ENCODE measurements around the gene TXLNG.

The TXLNG gene

DNA sequence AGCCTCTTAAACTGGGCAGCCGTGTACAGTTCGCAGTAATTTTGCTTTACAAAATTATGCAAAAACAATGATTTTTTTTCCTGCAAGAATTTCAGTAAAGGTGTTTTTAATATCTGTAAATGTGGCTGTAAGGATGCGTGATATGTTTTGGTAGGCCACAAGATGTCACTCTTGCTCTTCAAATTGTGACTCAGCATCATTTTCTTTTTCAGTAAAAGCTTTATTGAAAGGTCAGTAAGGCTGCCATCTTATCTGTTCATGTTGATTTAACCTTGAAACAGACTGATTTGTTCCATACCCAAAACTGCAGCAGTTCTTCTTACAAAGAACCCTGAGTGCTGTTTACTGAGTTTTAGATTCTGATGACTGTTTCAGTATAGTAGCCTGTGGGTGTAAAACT, 39.9 kb downstream of the TXLNG start:
- H3K4me3 ChIP-seq (ENCODE audit: low read depth, low read length), result no peak overlapping the region
- TF ChIP-seq, protein P1, sequence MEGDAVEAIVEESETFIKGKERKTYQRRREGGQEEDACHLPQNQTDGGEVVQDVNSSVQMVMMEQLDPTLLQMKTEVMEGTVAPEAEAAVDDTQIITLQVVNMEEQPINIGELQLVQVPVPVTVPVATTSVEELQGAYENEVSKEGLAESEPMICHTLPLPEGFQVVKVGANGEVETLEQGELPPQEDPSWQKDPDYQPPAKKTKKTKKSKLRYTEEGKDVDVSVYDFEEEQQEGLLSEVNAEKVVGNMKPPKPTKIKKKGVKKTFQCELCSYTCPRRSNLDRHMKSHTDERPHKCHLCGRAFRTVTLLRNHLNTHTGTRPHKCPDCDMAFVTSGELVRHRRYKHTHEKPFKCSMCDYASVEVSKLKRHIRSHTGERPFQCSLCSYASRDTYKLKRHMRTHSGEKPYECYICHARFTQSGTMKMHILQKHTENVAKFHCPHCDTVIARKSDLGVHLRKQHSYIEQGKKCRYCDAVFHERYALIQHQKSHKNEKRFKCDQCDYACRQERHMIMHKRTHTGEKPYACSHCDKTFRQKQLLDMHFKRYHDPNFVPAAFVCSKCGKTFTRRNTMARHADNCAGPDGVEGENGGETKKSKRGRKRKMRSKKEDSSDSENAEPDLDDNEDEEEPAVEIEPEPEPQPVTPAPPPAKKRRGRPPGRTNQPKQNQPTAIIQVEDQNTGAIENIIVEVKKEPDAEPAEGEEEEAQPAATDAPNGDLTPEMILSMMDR (IDR thresholded peaks at IDR 0.05; ENCODE audit: low read depth, low read length), result peak; percentile 39; the same call in 1 of the 2 replicates

DNA sequence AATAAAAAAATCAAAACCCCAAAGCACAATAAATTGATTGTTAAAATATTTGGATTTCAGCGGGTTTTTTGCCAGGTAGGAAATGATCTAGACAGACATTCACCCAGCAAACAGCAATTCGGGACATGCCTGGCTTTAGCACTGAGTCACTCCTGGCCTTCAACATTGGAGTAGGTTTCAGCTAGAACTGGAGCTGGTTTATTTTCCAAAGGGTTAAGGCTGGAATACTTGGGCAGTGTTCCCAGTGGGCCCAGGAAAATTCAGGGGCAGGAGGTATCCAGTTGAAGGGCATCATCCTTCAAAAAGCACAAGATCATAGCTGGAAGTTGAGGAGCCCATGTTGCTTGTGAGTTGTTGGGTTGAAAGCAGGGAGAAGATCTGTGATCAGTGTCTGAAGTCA, 41.0 kb downstream of the TXLNG start:
- TF ChIP-seq, protein P1 (IDR thresholded peaks at IDR 0.05; ENCODE audit: low read depth, low read length), result no peak
- H3K4me3 ChIP-seq (ENCODE audit: low read depth, low read length), result no peak overlapping the region

DNA sequence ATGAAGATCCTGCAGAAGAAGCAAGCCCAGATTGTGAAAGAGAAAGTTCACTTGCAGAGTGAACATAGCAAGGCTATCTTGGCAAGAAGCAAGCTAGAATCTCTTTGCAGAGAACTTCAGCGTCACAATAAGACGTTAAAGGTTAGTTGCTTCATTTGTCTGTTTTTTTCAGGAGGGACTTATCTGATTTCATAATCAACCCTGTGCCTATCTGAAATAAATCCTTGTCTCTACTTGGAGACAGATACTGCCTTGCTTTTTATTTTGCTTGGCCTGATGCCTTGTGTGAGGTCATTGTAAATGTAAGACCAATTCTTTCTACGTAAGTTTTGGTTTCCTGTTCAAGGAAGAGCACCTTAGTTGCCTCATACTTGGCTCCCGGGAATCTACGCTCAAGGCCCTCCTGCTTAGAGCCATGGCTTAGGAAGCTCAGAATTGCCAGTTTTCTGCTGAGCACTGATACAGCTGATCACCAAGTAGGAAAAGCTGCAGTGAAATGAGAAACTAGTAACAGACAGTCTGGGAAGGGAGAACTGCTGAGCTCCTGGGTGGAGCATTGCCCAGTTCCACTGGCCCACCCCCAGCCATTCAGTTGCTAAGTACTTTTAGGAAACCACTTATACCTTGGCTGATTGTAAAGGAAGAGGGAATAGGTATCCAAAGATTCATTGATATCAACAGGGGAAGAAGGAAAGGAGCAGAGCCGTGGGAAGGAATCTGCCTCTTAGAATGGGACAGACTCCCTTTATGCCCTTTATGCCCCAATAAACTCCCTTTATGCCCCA, 42.0 kb downstream of the TXLNG start:
- TF ChIP-seq, protein P1 (IDR thresholded peaks at IDR 0.05; ENCODE audit: low read depth, low read length), result no peak
- no peak overlapping the region for H3K4me3 ChIP-seq (ENCODE audit: low read depth, low read length)

DNA sequence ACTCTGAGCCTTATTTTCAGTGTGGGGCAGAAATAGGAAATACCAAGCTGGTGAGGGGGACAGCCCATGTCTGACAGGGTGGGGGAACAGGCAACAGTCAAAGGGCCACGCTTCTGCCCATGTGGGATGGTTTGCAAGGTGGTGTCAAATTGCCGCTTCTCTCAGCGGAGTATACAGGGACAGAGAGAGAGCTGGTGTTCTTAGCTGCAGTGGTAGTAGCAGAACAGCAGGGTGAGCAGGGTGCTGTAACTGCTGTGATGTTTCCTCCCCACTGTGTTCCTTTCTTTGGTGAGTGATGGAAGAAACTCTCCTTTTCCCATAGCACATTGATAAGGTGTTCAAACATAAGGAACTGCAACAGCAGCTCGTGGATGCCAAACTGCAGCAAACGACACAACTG, 46.0 kb downstream of the TXLNG start:
- TF ChIP-seq, protein P1 (IDR thresholded peaks at IDR 0.05; ENCODE audit: low read depth, low read length), result no peak
- H3K4me3 ChIP-seq (ENCODE audit: low read depth, low read length), result no peak overlapping the region

DNA sequence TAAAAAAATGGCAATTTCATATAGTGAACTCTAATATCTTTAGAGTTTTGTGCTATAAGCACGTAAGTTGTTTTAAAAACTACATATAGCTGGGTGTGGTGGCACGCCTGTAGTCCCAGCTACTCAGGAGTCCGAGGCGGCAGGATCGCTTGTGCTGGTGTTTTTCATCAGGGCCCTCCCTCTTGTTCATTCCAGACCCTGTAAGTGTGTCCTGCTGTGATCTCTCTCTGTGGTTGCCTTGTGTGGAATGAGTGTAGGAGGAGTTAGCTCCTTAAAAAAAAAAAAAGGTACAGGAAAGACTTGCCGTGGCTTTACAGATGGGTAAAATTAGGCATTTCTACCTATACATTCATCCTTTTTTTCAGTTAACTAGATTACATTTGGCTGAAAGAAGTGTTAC, 48.5 kb downstream of the TXLNG start:
- H3K4me3 ChIP-seq (ENCODE audit: low read depth, low read length), result no peak overlapping the region
- TF ChIP-seq, protein P1 (IDR thresholded peaks at IDR 0.05; ENCODE audit: low read depth, low read length), result no peak

DNA sequence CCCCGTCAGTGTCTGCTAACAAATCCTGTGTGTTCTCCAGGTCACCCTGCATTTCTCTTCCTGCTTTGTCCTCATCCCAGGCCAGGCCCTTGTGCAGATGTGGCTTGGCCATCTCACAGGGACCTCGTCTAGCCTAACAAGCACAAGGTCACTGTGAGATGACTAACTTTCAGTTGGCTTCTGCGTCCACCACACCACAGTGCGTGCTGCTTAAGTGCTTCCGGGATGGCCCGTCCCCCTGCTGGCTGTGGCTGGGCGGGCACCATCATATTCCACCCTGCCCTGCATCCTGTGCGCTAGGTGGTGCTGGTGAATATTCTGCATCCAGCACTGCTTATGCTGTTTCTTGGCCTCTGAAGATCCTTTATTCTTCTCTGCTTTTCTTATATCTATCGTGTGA, 50.1 kb downstream of the TXLNG start:
- TF ChIP-seq, protein P1 (IDR thresholded peaks at IDR 0.05; ENCODE audit: low read depth, low read length), result peak; percentile 46
- no peak overlapping the region for H3K4me3 ChIP-seq (ENCODE audit: low read depth, low read length)

DNA sequence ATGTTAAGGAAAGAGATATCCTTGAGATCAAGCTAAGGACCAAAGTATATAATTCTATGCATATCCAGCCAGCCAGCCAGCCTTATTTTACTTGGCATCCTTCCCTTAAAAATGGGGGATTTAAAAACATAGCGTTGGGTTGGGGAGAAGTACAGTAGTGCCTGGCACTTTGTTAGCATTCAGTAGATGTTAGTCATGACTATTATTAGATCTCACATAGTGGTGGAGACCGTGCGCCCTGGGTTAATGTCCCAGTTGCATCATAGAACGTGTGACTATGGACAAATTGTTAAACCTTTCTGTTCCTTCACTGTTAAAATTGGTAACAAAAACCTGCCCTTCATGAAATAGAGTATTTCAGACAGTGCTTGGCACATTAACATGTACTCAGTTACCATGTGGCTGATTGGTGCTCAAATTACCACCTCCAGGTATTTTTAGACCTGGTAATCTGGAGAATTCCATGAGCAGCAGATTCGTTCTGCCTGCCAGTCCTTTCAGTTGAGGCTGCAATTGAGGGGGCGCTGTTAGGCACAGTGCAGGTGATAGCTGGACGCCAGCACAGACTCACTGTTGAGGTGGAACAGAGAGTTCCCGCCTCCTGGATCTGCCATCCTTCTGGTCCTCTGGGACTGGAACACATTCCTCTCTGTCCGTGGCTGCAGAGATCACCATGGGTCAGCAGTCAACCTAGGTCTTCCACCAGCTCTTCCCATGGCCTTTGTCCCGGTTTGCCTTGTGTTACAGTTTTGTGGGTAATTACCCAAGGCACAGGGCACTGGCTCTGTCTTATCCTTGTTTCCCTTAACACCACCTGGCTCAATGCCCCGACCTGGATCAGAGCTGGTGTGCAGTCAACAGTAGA, 52.2 kb downstream of the TXLNG start:
- TF ChIP-seq, protein P1 (IDR thresholded peaks at IDR 0.05; ENCODE audit: low read depth, low read length), result no peak
- no peak overlapping the region for H3K4me3 ChIP-seq (ENCODE audit: low read depth, low read length)

Measured in WI38 (cell line).